MM.1S (cell line): ENCODE data around the gene WNT4.

ENCODE experiments used
- DNase-seq: peaks from one replicate; pipeline ENCODE4 v3.0.0-alpha.2; 2015
- H2AFZ ChIP-seq: fragments of 300-600 bp; sonication (generic); 2 replicates; pipeline ENCODE4 v1.6.0; 2016; ENCODE audit warnings: antibody characterized with exemption, low read length
- H3F3A ChIP-seq: fragments of 300-600 bp; sonication (generic); 2 replicates; pipeline ENCODE4 v1.6.1; 2016; ENCODE audit warnings: mild to moderate bottlenecking, antibody characterized with exemption, low read length, moderate library complexity, mixed read lengths; ENCODE audit not compliant: insufficient read depth
- H3K27ac ChIP-seq: fragments of 300-600 bp; sonication (generic); 2 replicates; pipeline ENCODE4 v1.5.1; 2016; ENCODE audit warnings: mild to moderate bottlenecking, low read length
- H3K27me3 ChIP-seq: fragments of 300-600 bp; sonication (generic); replicated peaks from 2 replicates; pipeline ENCODE4 v1.6.0; 2016; ENCODE audit warnings: low read length; ENCODE audit not compliant: insufficient read depth
- H3K36me3 ChIP-seq: fragments of 300-600 bp; sonication (generic); replicated peaks from 2 replicates; pipeline ENCODE4 v1.6.1; 2016; ENCODE audit warnings: mild to moderate bottlenecking, low read length, mixed read lengths; ENCODE audit not compliant: insufficient read depth
- H3K4me1 ChIP-seq: fragments of 300-600 bp; sonication (generic); 2 replicates; pipeline ENCODE4 v1.6.1; 2016; ENCODE audit warnings: low read length, mixed read lengths
- H3K4me2 ChIP-seq: fragments of 300-600 bp; sonication (generic); 2 replicates; pipeline ENCODE4 v1.6.0; 2016; ENCODE audit warnings: low read depth, low read length
- H3K4me3 ChIP-seq: fragments of 300-600 bp; sonication (generic); 2 replicates; pipeline ENCODE4 v1.5.1; 2016; ENCODE audit warnings: low read length, mixed read lengths
- H3K79me2 ChIP-seq: fragments of 300-600 bp; sonication (generic); 2 replicates; pipeline ENCODE4 v1.6.1; 2016; ENCODE audit warnings: mixed run types, low read length, mixed read lengths
- H3K9ac ChIP-seq: fragments of 300-600 bp; sonication (generic); 2 replicates; pipeline ENCODE4 v1.6.1; 2016; ENCODE audit warnings: low read length, mixed read lengths
- H3K9me2 ChIP-seq: fragments of 300-600 bp; sonication (generic); replicated peaks from 2 replicates; pipeline ENCODE4 v1.6.1; 2016; ENCODE audit warnings: mild to moderate bottlenecking, low read length, mixed read lengths; ENCODE audit not compliant: insufficient read depth
- H3K9me3 ChIP-seq: fragments of 300-600 bp; sonication (generic); replicated peaks from 2 replicates; pipeline ENCODE4 v1.6.1; 2016; ENCODE audit warnings: mild to moderate bottlenecking, low read length, mixed read lengths; ENCODE audit not compliant: insufficient read depth
- H4K20me1 ChIP-seq: fragments of 300-600 bp; sonication (generic); 2 replicates; pipeline ENCODE4 v1.6.1; 2016; ENCODE audit warnings: mild to moderate bottlenecking, low read length, moderate library complexity, mixed read lengths; ENCODE audit not compliant: insufficient read depth
- EZH2 ChIP-seq: fragments of 300-600 bp; sonication (generic); optimal IDR thresholded peaks from 2 replicates; pipeline ENCODE3; 2017; ENCODE audit warnings: low read depth, mild to moderate bottlenecking, antibody characterized with exemption, low read length, mixed read lengths
- EZH2phosphoT487 ChIP-seq: fragments of 300-600 bp; sonication (generic); IDR thresholded peaks from 2 replicates; pipeline ENCODE4 v1.6.1; 2018; ENCODE audit warnings: antibody characterized with exemption, low read length
- TF ChIP-seq, protein P1 (sequence below): fragments of 300-600 bp; sonication (generic); IDR thresholded peaks from 2 replicates; pipeline ENCODE4 v1.5.1; 2016; ENCODE audit warnings: antibody characterized with exemption, low read length, mixed read lengths

The WNT4 gene

DNA sequence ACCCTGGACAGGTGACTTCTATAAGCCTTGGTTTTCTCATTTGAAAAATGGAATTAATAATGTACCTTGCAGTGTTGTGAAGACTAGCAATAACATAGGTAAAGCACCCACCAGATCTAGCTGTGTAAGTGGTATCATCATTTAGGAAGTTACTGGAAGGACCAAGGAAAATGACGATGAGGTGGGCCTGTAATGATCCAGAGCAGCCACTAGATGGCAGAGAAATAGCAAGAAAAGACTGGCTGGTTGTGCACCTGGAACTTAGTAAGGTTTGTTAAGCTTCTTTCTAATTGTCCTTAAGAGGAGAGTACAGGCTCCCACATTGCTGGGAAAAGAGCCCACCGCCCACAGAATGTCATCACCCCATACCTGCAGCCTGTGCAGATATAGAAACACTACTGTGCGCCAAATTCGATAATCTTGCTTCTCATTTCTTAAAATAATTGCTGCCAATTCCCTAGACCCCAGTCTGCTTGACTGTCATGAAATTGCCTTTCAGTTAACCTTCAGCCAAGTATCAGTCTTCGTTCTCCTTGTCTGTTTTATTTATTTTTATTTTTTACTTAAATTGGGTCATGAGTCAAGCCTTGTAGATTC is 37.2 kb downstream of the WNT4 start:
- peaks cover 14% of the 10 kb centered on the region for H3F3A ChIP-seq
- H3K4me3 ChIP-seq, result no peak overlapping the region
- H3K27ac ChIP-seq, result no peak overlapping the region
- H3K9ac ChIP-seq, result no peak overlapping the region
- TF ChIP-seq EZH2phosphoT487, result no peak
- TF ChIP-seq, protein P1, sequence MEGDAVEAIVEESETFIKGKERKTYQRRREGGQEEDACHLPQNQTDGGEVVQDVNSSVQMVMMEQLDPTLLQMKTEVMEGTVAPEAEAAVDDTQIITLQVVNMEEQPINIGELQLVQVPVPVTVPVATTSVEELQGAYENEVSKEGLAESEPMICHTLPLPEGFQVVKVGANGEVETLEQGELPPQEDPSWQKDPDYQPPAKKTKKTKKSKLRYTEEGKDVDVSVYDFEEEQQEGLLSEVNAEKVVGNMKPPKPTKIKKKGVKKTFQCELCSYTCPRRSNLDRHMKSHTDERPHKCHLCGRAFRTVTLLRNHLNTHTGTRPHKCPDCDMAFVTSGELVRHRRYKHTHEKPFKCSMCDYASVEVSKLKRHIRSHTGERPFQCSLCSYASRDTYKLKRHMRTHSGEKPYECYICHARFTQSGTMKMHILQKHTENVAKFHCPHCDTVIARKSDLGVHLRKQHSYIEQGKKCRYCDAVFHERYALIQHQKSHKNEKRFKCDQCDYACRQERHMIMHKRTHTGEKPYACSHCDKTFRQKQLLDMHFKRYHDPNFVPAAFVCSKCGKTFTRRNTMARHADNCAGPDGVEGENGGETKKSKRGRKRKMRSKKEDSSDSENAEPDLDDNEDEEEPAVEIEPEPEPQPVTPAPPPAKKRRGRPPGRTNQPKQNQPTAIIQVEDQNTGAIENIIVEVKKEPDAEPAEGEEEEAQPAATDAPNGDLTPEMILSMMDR, result peak; percentile 84
- DNase-seq, result peak; percentile 46
- H3K4me1 ChIP-seq, result peaks cover 26% of the 10 kb centered on the region
- no peaks in the 10 kb centered on the region for H3K27me3 ChIP-seq
- H3K9me3 ChIP-seq, result no peaks in the 10 kb centered on the region
- H4K20me1 ChIP-seq, result peaks cover 15% of the 10 kb centered on the region; the same call in 1 of the 2 replicates
- no peaks in the 10 kb centered on the region for H3K9me2 ChIP-seq
- H2AFZ ChIP-seq, result no peak overlapping the region
- H3K79me2 ChIP-seq, result no peaks in the 10 kb centered on the region
- no peak overlapping the region for H3K4me2 ChIP-seq
- no peaks in the 10 kb centered on the region for H3K36me3 ChIP-seq

DNA sequence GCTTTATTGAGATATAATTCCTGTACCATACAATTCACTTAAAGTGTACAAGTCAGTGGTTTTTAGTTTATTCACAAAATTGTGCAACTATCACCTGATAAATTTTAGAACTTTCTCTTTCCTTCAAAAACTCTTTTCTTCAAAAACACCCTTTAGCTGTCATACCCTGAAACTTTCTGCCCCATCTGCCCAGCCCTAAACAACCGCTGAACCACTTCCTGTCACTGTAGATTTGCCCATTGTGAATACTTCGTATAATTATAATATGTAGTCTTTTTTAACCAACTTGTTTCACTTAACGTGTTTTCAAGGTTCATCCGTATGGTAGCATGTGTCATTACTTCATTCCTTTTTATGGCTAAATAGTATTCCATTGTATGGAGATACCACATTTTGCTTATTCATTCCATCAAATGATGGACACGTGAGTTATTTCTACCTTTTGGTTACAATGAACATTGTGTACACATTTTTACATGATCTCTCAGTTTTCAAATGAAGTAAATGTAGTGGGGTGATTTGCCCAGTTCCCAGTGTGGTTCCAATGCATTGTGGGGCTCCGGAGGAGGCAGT is 37.9 kb downstream of the WNT4 start:
- H3K9me3 ChIP-seq, result no peaks in the 10 kb centered on the region
- no peaks in the 10 kb centered on the region for H3K79me2 ChIP-seq
- no peak for TF ChIP-seq EZH2
- no peak for TF ChIP-seq EZH2phosphoT487
- TF ChIP-seq, protein P1, result no peak
- peaks cover 26% of the 10 kb centered on the region for H3K4me1 ChIP-seq
- H3K9ac ChIP-seq, result no peak overlapping the region
- H3K27me3 ChIP-seq, result no peaks in the 10 kb centered on the region
- peaks cover 14% of the 10 kb centered on the region for H3F3A ChIP-seq
- H3K4me3 ChIP-seq, result no peak overlapping the region
- H3K36me3 ChIP-seq, result no peaks in the 10 kb centered on the region
- no peaks in the 10 kb centered on the region for H3K9me2 ChIP-seq
- H2AFZ ChIP-seq, result no peak overlapping the region
- H4K20me1 ChIP-seq, result peaks cover 16% of the 10 kb centered on the region; the same call in 1 of the 2 replicates
- DNase-seq, result peak; percentile 58
- H3K27ac ChIP-seq, result no peak overlapping the region; the same call in 1 of the 2 replicates
- peak overlapping the region; percentile 22; the same call in 1 of the 2 replicates for H3K4me2 ChIP-seq

DNA sequence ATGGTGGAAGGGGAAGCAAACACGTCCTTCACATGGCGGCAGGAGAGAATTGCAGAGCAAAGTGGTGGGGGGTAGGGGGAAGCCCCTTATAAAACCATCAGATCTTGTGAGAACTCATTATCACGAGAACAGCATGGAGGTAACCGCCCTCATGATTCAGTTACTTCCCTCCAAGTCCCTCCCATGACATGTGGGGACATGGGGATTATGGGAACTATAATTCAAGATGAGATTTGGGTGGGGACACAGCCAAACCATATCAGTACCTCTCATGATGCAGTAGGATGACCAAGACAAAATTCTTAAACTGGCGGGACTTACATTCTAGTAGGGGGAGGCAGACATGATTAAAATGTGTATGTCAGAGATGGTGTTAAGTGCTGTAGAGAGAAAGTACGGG is 38.8 kb downstream of the WNT4 start:
- H3K36me3 ChIP-seq, result no peaks in the 10 kb centered on the region
- no peaks in the 10 kb centered on the region for H3K79me2 ChIP-seq
- H2AFZ ChIP-seq, result no peak overlapping the region
- H3K27ac ChIP-seq, result no peak overlapping the region
- H3K4me2 ChIP-seq, result no peak overlapping the region
- H3K9me2 ChIP-seq, result no peaks in the 10 kb centered on the region
- no peak overlapping the region for H3K4me3 ChIP-seq
- no peak for DNase-seq
- peaks cover 26% of the 10 kb centered on the region for H3K4me1 ChIP-seq
- H3K9ac ChIP-seq, result no peak overlapping the region
- TF ChIP-seq EZH2phosphoT487 (no peak), EZH2 (no peak)
- TF ChIP-seq, protein P1, result no peak
- peaks cover 14% of the 10 kb centered on the region for H3F3A ChIP-seq
- no peaks in the 10 kb centered on the region for H3K27me3 ChIP-seq
- no peaks in the 10 kb centered on the region for H3K9me3 ChIP-seq
- peaks cover 16% of the 10 kb centered on the region; the same call in 1 of the 2 replicates for H4K20me1 ChIP-seq
